Stimulated activated CD4-positive, alpha-beta T cell treated with anti-CD3 and anti-CD28 coated beads, TNF-alpha, amount 100 ng/mL, for 24 hours (primary cell): Measurements from ENCODE around the gene RNF14.

Experiments
- DNase-seq, 3 experiments: peaks; one replicate each; pipeline ENCODE4 v3.0.0-alpha.2; 2020; ENCODE audit warnings: low read depth in 3 of 3

RNF14 gene

GRCh38 chr5:141982626-141983025 lies 13.7 kb downstream of the RNF14 start:
- DNase-seq, result no peak

- no peak for DNase-seq
Observed at GRCh38 chr5:141986072-141986471, 17.2 kb downstream of the RNF14 start.

GRCh38 chr5:141989720-141990119 lies 20.8 kb downstream of the RNF14 start:
- DNase-seq, result no peak

- DNase-seq, result peak; percentile 62 to 79 (median 68)
Observed at GRCh38 chr5:141992349-141992963, 23.6 kb downstream of the RNF14 start.

- DNase-seq, result no peak
Observed at GRCh38 chr5:141994511-141995136, 25.7 kb downstream of the RNF14 start.

- no peak for DNase-seq
Observed at GRCh38 chr5:141995656-141996055, 26.8 kb downstream of the RNF14 start.

- no peak for DNase-seq
Observed at GRCh38 chr5:141997358-141997960, 28.6 kb downstream of the RNF14 start.

GRCh38 chr5:142000173-142000572 lies 31.3 kb downstream of the RNF14 start:
- no peak for DNase-seq

GRCh38 chr5:142000704-142001484 lies 32.0 kb downstream of the RNF14 start:
- no peak for DNase-seq

- no peak for DNase-seq
Observed at GRCh38 chr5:142003266-142003800, 34.4 kb downstream of the RNF14 start.

GRCh38 chr5:142006363-142007236 lies 37.7 kb downstream of the RNF14 start:
- DNase-seq, result no peak

- DNase-seq, result no peak
Observed at GRCh38 chr5:142007237-142007544, 38.3 kb downstream of the RNF14 start.

- no peak for DNase-seq
Observed at GRCh38 chr5:142008813-142009212, 39.9 kb downstream of the RNF14 start.

GRCh38 chr5:142009886-142010285 lies 41.0 kb downstream of the RNF14 start:
- no peak for DNase-seq

GRCh38 chr5:142011572-142012185 lies 42.8 kb downstream of the RNF14 start:
- DNase-seq, result no peak

- DNase-seq, result peak in 2 of 3 experiments; percentile 35 to 75
Observed at GRCh38 chr5:142012186-142012785, 43.4 kb downstream of the RNF14 start.

- DNase-seq, result peak; percentile 41 to 69 (median 43)
Observed at GRCh38 chr5:142012792-142013388, 44.0 kb downstream of the RNF14 start, which contains the start of gene GNPDA1. Gene GNPDA1 (minus strand): TSS chr5:142013027. CDS start chr5:142012035, 992 bp downstream.

GRCh38 chr5:142013734-142014521 lies 45.0 kb downstream of the RNF14 start:
- DNase-seq, result no peak
